GM12878 (cell line): ENCODE results near the gene NKAIN4. TPM values are rescaled to one million over a fixed set of nuclear protein-coding genes. Genes with fewer than 3 reads are reported as not detected.

Source experiments
- ATAC-seq: fragments of 200-7000 bp; cut with Tn5 transposase; 3 replicates; pipeline ENCODE4 v1.9.1; 2020; ENCODE audit warnings: mild to moderate bottlenecking, moderate library complexity
- BruUV-seq: library from RNA; stranded (reverse); fragments of 400-500 nt; replicated peaks from 2 replicates; lab custom pipeline; 2021; lab: Mats Ljungman, UMichigan
- CTCF ChIA-PET: fragments of 300-600 bp; sonication (Branson Sonifier 250); formaldehyde crosslinking; extraction: SDS; loops from one replicate; lab custom pipeline; 2021; ENCODE audit warnings: inconsistent platforms; lab: Yijun Ruan, JAX
- POLR2A ChIA-PET: fragments of 350-600 bp; formaldehyde crosslinking; extraction: SDS; loops from one replicate; lab custom pipeline; 2021; ENCODE audit warnings: inconsistent platforms; lab: Charles Lee
- RAD21 ChIA-PET: fragments of 300-600 bp; sonication (Branson Sonifier 250); formaldehyde crosslinking; loops from one replicate; lab custom pipeline; 2023; ENCODE audit warnings: antibody characterized with exemption; ENCODE audit not compliant: unreplicated experiment; lab: Charles Lee
- SMC1A ChIA-PET: fragments of 300-600 bp; sonication (Branson Sonifier 250); formaldehyde crosslinking; loops from one replicate; lab custom pipeline; 2023; ENCODE audit not compliant: unreplicated experiment, uncharacterized antibody; lab: Charles Lee
- DNase-seq: peaks from one replicate; pipeline ENCODE4 v3.0.0-alpha.2; 2011; ENCODE audit warnings: low read depth, low spot score
- FAIRE-seq: peaks from 3 replicates; lab custom pipeline; 2011; peaks lifted over from hg19 to GRCh38; lab: Jason Lieb, UNC
- H2AFZ ChIP-seq: 2 replicates; pipeline ENCODE4 v1.6.0; 2011; ENCODE audit warnings: low read depth, low read length, control low read depth; ENCODE audit not compliant: control insufficient read depth
- H3K27ac ChIP-seq: 2 replicates; pipeline ENCODE4 v1.5.1; 2011; ENCODE audit warnings: control low read depth; ENCODE audit not compliant: control insufficient read depth, insufficient read depth
- H3K27me3 ChIP-seq, 2 experiments: replicated peaks in 1 of 2; 2 replicates each; pipeline versions ENCODE4 v1.6.0 to v1.6.1; 2011; ENCODE audit warnings: low read length in 1 of 2; ENCODE audit not compliant: control insufficient read depth in 2 of 2, insufficient read depth in 2 of 2
- H3K36me3 ChIP-seq, 2 experiments: 2 replicates each; pipeline ENCODE4 v1.5.1; 2011; ENCODE audit warnings: low read length in 1 of 2; ENCODE audit not compliant: control insufficient read depth in 2 of 2, insufficient read depth in 2 of 2
- H3K4me1 ChIP-seq: 2 replicates; pipeline ENCODE4 v1.6.1; 2011; ENCODE audit warnings: mild to moderate bottlenecking, low read length, moderate library complexity, mixed read lengths; ENCODE audit not compliant: control insufficient read depth, insufficient read depth
- H3K4me2 ChIP-seq: 2 replicates; pipeline ENCODE4 v1.6.0; 2011; ENCODE audit warnings: control low read depth; ENCODE audit not compliant: control insufficient read depth, insufficient read depth
- H3K4me3 ChIP-seq: fragments of 200-600 bp; sonication (generic); 2 replicates; pipeline ENCODE4 v1.5.1; 2016
- H3K79me2 ChIP-seq: 2 replicates; pipeline ENCODE4 v1.6.0; 2011; ENCODE audit warnings: low read length; ENCODE audit not compliant: control insufficient read depth, insufficient read depth
- H3K9ac ChIP-seq: 2 replicates; pipeline ENCODE4 v1.8.0; 2011; ENCODE audit warnings: low read length, control low read depth, mixed read lengths; ENCODE audit not compliant: control insufficient read depth, insufficient read depth
- H3K9me3 ChIP-seq: replicated peaks from 3 replicates; pipeline ENCODE4 v1.5.1; 2011; ENCODE audit warnings: mild to moderate bottlenecking, low read length; ENCODE audit not compliant: control insufficient read depth, insufficient read depth
- H4K20me1 ChIP-seq: 2 replicates; pipeline ENCODE4 v1.6.0; 2011; ENCODE audit not compliant: control insufficient read depth, insufficient read depth
- CHD4 ChIP-seq: fragments of 200-600 bp; sonication (generic); IDR thresholded peaks from 2 replicates; pipeline ENCODE4 v1.6.1; 2016; ENCODE audit warnings: mild to moderate bottlenecking
- CTCF ChIP-seq, 3 experiments: IDR thresholded peaks in 2 of 3; conservative IDR thresholded peaks in 1 of 3; 2 replicates each; pipeline ENCODE4 v1.5.1; 2011; ENCODE audit warnings: low read depth in 3 of 3, low read length in 3 of 3, mild to moderate bottlenecking in 3 of 3, control low read depth in 2 of 3, moderate library complexity in 2 of 3, inconsistent platforms in 1 of 3, mixed read lengths in 1 of 3; ENCODE audit not compliant: control insufficient read depth in 2 of 3, insufficient read depth in 1 of 3; ENCODE audit errors: extremely low read depth in 1 of 3
- HDGF ChIP-seq: fragments of 450-650 bp; IDR thresholded peaks from 2 replicates; pipeline ENCODE4 v1.6.1; 2016; ENCODE audit warnings: antibody characterized with exemption
- MEF2A ChIP-seq: IDR thresholded peaks from 2 replicates; pipeline ENCODE4 v1.6.1; 2011; ENCODE audit warnings: low read depth, mild to moderate bottlenecking, low read length, moderate library complexity; ENCODE audit not compliant: insufficient read depth
- MXI1 ChIP-seq: fragments of 150-350 bp; IDR thresholded peaks from 2 replicates; pipeline ENCODE4 v1.6.1; 2011; ENCODE audit warnings: low read depth, mild to moderate bottlenecking, inconsistent platforms, low read length, improper control_type of control experiment
- RB1 ChIP-seq: fragments of 450-650 bp; formaldehyde crosslinking; IDR thresholded peaks from 2 replicates; pipeline ENCODE4 v1.6.1; 2017; ENCODE audit warnings: mild to moderate bottlenecking, borderline replicate concordance
- ZNF622 ChIP-seq: fragments of 450-650 bp; IDR thresholded peaks from 2 replicates; pipeline ENCODE4 v1.6.1; 2017; ENCODE audit warnings: mild to moderate bottlenecking, inconsistent platforms
- WGBS: methylation state at CpG from one replicate; pipeline ENCODE4 v1.1.6; 2016; ENCODE audit warnings: low lambda C conversion rate; ENCODE audit not compliant: insufficient replicate concordance, insufficient coverage; ENCODE audit errors: missing lambda C conversion rate; 5-methylcytosine and 5-hydroxymethylcytosine counted together
- in situ Hi-C: fragments of 300-500 bp; cut with MboI; formaldehyde crosslinking; loops from 9 replicates; pipeline ENCODE4 v1.14.3; 2018; ENCODE audit warnings: mixed read lengths
- intact Hi-C: fragments of 100-400 bp; cut with micrococcal nuclease; formaldehyde crosslinking; loops from one replicate; pipeline ENCODE4 v1.14.2; 2022; ENCODE audit not compliant: unreplicated experiment
- polyA plus RNA-seq, 11 experiments: library from polyadenylated mRNA; depleted of rRNA in 4 of 11; unstranded in 6 of 11; stranded (reverse) in 5 of 11; fragments of >200 nt; fragmentation: Nextera tagmentation in 4 of 11; fragmentation: Illumina TruSeq in 1 of 11; extraction: Ambion mirVana in 4 of 11; extraction: Trizol in 1 of 11; gene quantifications; 1 replicate in 1 of 11; 2 replicates in 10 of 11; pipeline versions ENCODE4 v1.2.1 to v1.2.3, GENCODE V29; 2011 to 2016; ENCODE audit warnings: inconsistent platforms in 2 of 11, missing spikeins in 2 of 11, low read depth in 1 of 11
- total RNA-seq, 4 experiments: library from RNA; depleted of rRNA in 3 of 4; stranded (reverse); fragments of >200 nt in 3 of 4; fragmentation: Illumina TruSeq in 1 of 4; extraction: Trizol in 1 of 4; gene quantifications; 2 replicates each; pipeline versions ENCODE4 v1.2.1 to v1.2.3, GENCODE V29; 2013 to 2021

NKAIN4 gene
- total and polyA plus RNA-seq, 10 of the 15 experiments (the other 5 are each of a cell fraction or from before 2014, with no cell fraction given) = 0.11 TPM; not detected in 9

GRCh38 chr20:63232235-63233060, 21.8 kb downstream of the NKAIN4 start:
- ATAC-seq = no peak; the same call in 2 of the 3 replicates
- ChIA-PET CTCF (interaction anchor here (0.8 to 1.8 kb wide), 2 partner anchors 8 to 9 kb away, joined by 3 to 9 read pairs; no protein-coding TSS in a partner anchor), RAD21 (no interaction called here), POLR2A (no interaction called here), SMC1A (interaction anchor here (1.3 kb wide), 1 partner anchor 9 kb away, joined by 3 read pairs; no protein-coding TSS in a partner anchor)
- H2AFZ ChIP-seq = no peak overlapping the region
- H3K4me1 ChIP-seq = no peaks in the 10 kb centered on the region
- H3K27ac ChIP-seq = no peak overlapping the region
- H3K36me3 ChIP-seq = no peaks in the 10 kb centered on the region
- no peak for FAIRE-seq
- no peak overlapping the region for H3K4me2 ChIP-seq
- no peaks in the 10 kb centered on the region for H4K20me1 ChIP-seq
- TF ChIP-seq HDGF = no peak
- TF ChIP-seq CHD4 = no peak
- TF ChIP-seq ZNF622 = no peak
- TF ChIP-seq MEF2A = no peak
- TF ChIP-seq MXI1 = no peak
- DNase-seq = no peak
- H3K4me3 ChIP-seq = no peak overlapping the region
- H3K9ac ChIP-seq = no peak overlapping the region
- intact Hi-C loops = no loop called here
- no peaks in the 10 kb centered on the region for H3K79me2 ChIP-seq
- no peaks in the 10 kb centered on the region for H3K9me3 ChIP-seq
- BruUV-seq = no TSS peak
- peaks cover 2 to 3% of the 10 kb centered on the region in 2 experiments; a peak in 3 of 4 replicates for H3K27me3 ChIP-seq
- WGBS = 18% methylated on average over 18 of the region's 18 CpGs
- in situ Hi-C loops = no loop called here

- Histone ChIP-seq H3K36me3 (no peaks in the 10 kb centered on the region), H3K79me2 (no peaks in the 10 kb centered on the region), H3K9me3 (no peaks in the 10 kb centered on the region), H2AFZ (no peak overlapping the region), H3K27ac (no peak overlapping the region), H4K20me1 (no peaks in the 10 kb centered on the region), H3K9ac (no peak overlapping the region), H3K27me3 (peaks cover 2 to 3% of the 10 kb centered on the region in 2 experiments; a peak in 3 of 4 replicates), H3K4me2 (no peak overlapping the region)
- ChIA-PET RAD21 (interaction anchor here (1.2 kb wide), 1 partner anchor 16 kb away, joined by 5 read pairs; no protein-coding TSS in a partner anchor), SMC1A (interaction anchor here (1.2 kb wide), 1 partner anchor 47 kb away, joined by 3 read pairs; no protein-coding TSS in a partner anchor), CTCF (interaction anchor here (1.0 to 1.4 kb wide), 2 partner anchors 18 to 20 kb away, joined by 3 to 5 read pairs; no protein-coding TSS in a partner anchor)
- DNase-seq (no peak), FAIRE-seq (no peak)
- in situ Hi-C loops = no loop called here
- 21% methylated on average over 17 of the region's 17 CpGs for WGBS
- TF ChIP-seq CTCF (IDR thresholded peaks at IDR 0.05 in 2 of 3, conservative IDR thresholded peaks at IDR 0.05 in 1 of 3; ENCODE audit: control insufficient read depth in 2 of 3, extremely low read depth in 1 of 3, insufficient read depth in 1 of 3, low read depth in 3 of 3, low read length in 3 of 3) = peak; percentile 9 to 36 (median 30); a peak in 3 of 6 replicates
- TF ChIP-seq RB1 = no peak
- TF ChIP-seq, all 136 proteins: peak for 1
- POLR2A ChIA-PET = interaction anchor here (0.9 kb wide), 1 partner anchor 15 kb away, joined by 3 read pairs; the partner anchor contains the start of gene YTHDF1
- BruUV-seq = no TSS peak
- H3K4me1 ChIP-seq = no peaks in the 10 kb centered on the region
- intact Hi-C loops = no loop called here
- ATAC-seq = peak; percentile 64
- no peak overlapping the region for H3K4me3 ChIP-seq
Measured at GRCh38 chr20:63230800-63231268, 23.4 kb downstream of the NKAIN4 start.
